HepG2 (cell line): Measurements from ENCODE around the gene SPOP. TPM values are rescaled to one million over a fixed set of nuclear protein-coding genes. Genes with fewer than 3 reads are reported as not detected.

Experiments used
- ATAC-seq: fragments of 200-7000 bp; cut with Tn5 transposase; 3 replicates; pipeline ENCODE4 v1.9.1; 2020; ENCODE audit warnings: mild to moderate bottlenecking, moderate library complexity
- BruUV-seq: library from RNA; stranded (reverse); fragments of 400-500 nt; replicated peaks from 2 replicates; lab custom pipeline; 2021; lab: Mats Ljungman, UMichigan
- CTCF ChIA-PET: fragments of 300-600 bp; formaldehyde crosslinking; extraction: SDS; loops from one replicate; lab custom pipeline; 2021; ENCODE audit warnings: low total read pairs, inconsistent platforms, low intra/inter-chr PET ratio; lab: Yijun Ruan, JAX
- POLR2A ChIA-PET: fragments of 350-600 bp; sonication (Branson Sonifier 250); formaldehyde crosslinking; loops from one replicate; lab custom pipeline; 2020; ENCODE audit warnings: antibody characterized with exemption, inconsistent platforms; lab: Yijun Ruan, JAX
- DNase-seq: peaks from one replicate; pipeline ENCODE4 v3.0.0-alpha.2; 2015; ENCODE audit warnings: low spot score
- FAIRE-seq: peaks from 3 replicates; lab custom pipeline; 2011; peaks lifted over from hg19 to GRCh38; lab: Jason Lieb, UNC
- H2AFZ ChIP-seq: one replicate; pipeline ENCODE4 v1.6.1; 2011; ENCODE audit warnings: low read length, inconsistent platforms
- H3K27ac ChIP-seq: fragments of 300-600 bp; 3 replicates; pipeline ENCODE4 v1.8.0; 2011; ENCODE audit warnings: mixed run types, mild to moderate bottlenecking, mixed read lengths, low read length, inconsistent platforms; ENCODE audit not compliant: insufficient read depth; ENCODE audit errors: extremely low read length
- H3K27me3 ChIP-seq, 2 experiments: fragments of 200-600 bp in 1 of 2; 2 replicates in 1 of 2; 3 replicates in 1 of 2; pipeline versions ENCODE4 v1.6.0 to v1.8.0; 2011; ENCODE audit warnings: low read length in 2 of 2, mild to moderate bottlenecking in 2 of 2, moderate library complexity in 2 of 2, inconsistent platforms in 1 of 2; ENCODE audit not compliant: insufficient read depth in 2 of 2, control insufficient read depth in 1 of 2
- H3K36me3 ChIP-seq, 2 experiments: fragments of 200-600 bp in 1 of 2; replicated peaks in 1 of 2; 2 replicates in 1 of 2; 3 replicates in 1 of 2; pipeline versions ENCODE4 v1.5.1 to v1.8.0; 2011; ENCODE audit warnings: low read length in 2 of 2, inconsistent platforms in 1 of 2; ENCODE audit not compliant: insufficient read depth in 2 of 2, control insufficient read depth in 1 of 2
- H3K4me1 ChIP-seq: 2 replicates; pipeline ENCODE4 v1.5.1; 2012; ENCODE audit warnings: low read length, inconsistent platforms; ENCODE audit not compliant: insufficient read depth
- H3K4me2 ChIP-seq: 2 replicates; pipeline ENCODE4 v1.6.0; 2011; ENCODE audit warnings: low read depth, low read length, inconsistent platforms
- H3K4me3 ChIP-seq, 3 experiments: fragments of 200-600 bp in 1 of 3; sonication (generic), shearing (Covaris generic) in 1 of 3; replicated peaks in 1 of 3; 2 replicates each; pipeline ENCODE4 v1.5.1; 2011 to 2016; ENCODE audit warnings: low read length in 3 of 3, inconsistent platforms in 2 of 3, low read depth in 2 of 3, mild to moderate bottlenecking in 2 of 3, control low read depth in 1 of 3, mixed read lengths in 1 of 3; ENCODE audit not compliant: insufficient read depth in 1 of 3
- H3K79me2 ChIP-seq: one replicate; pipeline ENCODE4 v1.6.1; 2011; ENCODE audit warnings: low read length, inconsistent platforms; ENCODE audit not compliant: insufficient read depth
- H3K9ac ChIP-seq: 2 replicates; pipeline ENCODE4 v1.6.0; 2011; ENCODE audit warnings: mild to moderate bottlenecking, low read depth, low read length, inconsistent platforms; ENCODE audit not compliant: insufficient read depth
- H3K9me3 ChIP-seq: 2 replicates; pipeline ENCODE4 v1.5.1; 2012; ENCODE audit warnings: mild to moderate bottlenecking, low read length
- H4K20me1 ChIP-seq: 2 replicates; pipeline ENCODE4 v1.6.0; 2011; ENCODE audit warnings: inconsistent platforms, mild to moderate bottlenecking, low read length, moderate library complexity; ENCODE audit not compliant: insufficient read depth
- CTCF ChIP-seq: sonication (generic); formaldehyde crosslinking; IDR thresholded peaks from 2 replicates; pipeline ENCODE4 v1.5.0; 2020; ENCODE audit warnings: mild to moderate bottlenecking, missing genetic modification reagents, moderate library complexity
- FOXK1 ChIP-seq: sonication (generic); formaldehyde crosslinking; IDR thresholded peaks from 2 replicates; pipeline ENCODE4 v1.4.0; 2020; ENCODE audit warnings: low read depth, missing genetic modification reagents, borderline replicate concordance
- MNT ChIP-seq: fragments of 450-650 bp; IDR thresholded peaks from 2 replicates; pipeline ENCODE4 v1.6.1; 2016
- MYC ChIP-seq: sonication (generic); formaldehyde crosslinking; IDR thresholded peaks from 2 replicates; pipeline ENCODE4 v1.9.0; 2021; ENCODE audit warnings: missing genetic modification reagents, borderline replicate concordance
- RAD51 ChIP-seq: fragments of 450-650 bp; IDR thresholded peaks from 2 replicates; pipeline ENCODE4 v1.6.1; 2016; ENCODE audit warnings: borderline replicate concordance
- SMAD3 ChIP-seq: sonication (generic); formaldehyde crosslinking; IDR thresholded peaks from 2 replicates; pipeline ENCODE4 v1.4.0; 2020; ENCODE audit warnings: missing genetic modification reagents
- USF2 ChIP-seq, 2 experiments: sonication (generic) in 1 of 2; formaldehyde crosslinking in 1 of 2; IDR thresholded peaks; 2 replicates each; pipeline versions ENCODE4 v1.5.1 to v1.6.1; 2011 to 2020; ENCODE audit warnings: borderline replicate concordance in 1 of 2, low read depth in 1 of 2, low read length in 1 of 2, mild to moderate bottlenecking in 1 of 2, missing genetic modification reagents in 1 of 2, moderate library complexity in 1 of 2
- ZFP90 ChIP-seq: sonication (generic); formaldehyde crosslinking; IDR thresholded peaks from 2 replicates; pipeline ENCODE4 v1.8.0; 2022; ENCODE audit warnings: missing genetic modification reagents, mild to moderate bottlenecking, inconsistent platforms, borderline replicate concordance
- ZNF18 ChIP-seq: sonication (generic); formaldehyde crosslinking; IDR thresholded peaks from 2 replicates; pipeline ENCODE4 v1.8.0; 2022; ENCODE audit warnings: mild to moderate bottlenecking, missing genetic modification reagents; ENCODE audit not compliant: insufficient replicate concordance
- ZNF768 ChIP-seq: sonication (generic); formaldehyde crosslinking; IDR thresholded peaks from 2 replicates; pipeline ENCODE4 v1.4.0; 2020; ENCODE audit warnings: missing genetic modification reagents
- WGBS: methylation state at CpG from one replicate; pipeline ENCODE4 v1.1.6; 2017; ENCODE audit warnings: low lambda C conversion rate; 5-methylcytosine and 5-hydroxymethylcytosine counted together
- in situ Hi-C: cut with HindIII; loops from 2 replicates; pipeline ENCODE4 v1.10.0; 2017; ENCODE audit warnings: low pct_unique_long_range_greater_than_20kb; ENCODE audit not compliant: extremely low pct_ligation_motif_present
- intact Hi-C: fragments of 100-400 bp; cut with micrococcal nuclease; formaldehyde crosslinking; loops from one replicate; pipeline ENCODE4 v1.10.0; 2022; ENCODE audit not compliant: unreplicated experiment
- polyA plus RNA-seq, 8 experiments: library from polyadenylated mRNA; depleted of rRNA in 3 of 8; stranded (reverse) in 7 of 8; unstranded in 1 of 8; fragments of >200 nt; fragmentation: Illumina TruSeq in 4 of 8; extraction: Trizol in 4 of 8; gene quantifications; 2 replicates each; pipeline versions ENCODE4 v1.2.1 to v1.2.3, GENCODE V29; 2011 to 2016; ENCODE audit warnings: low read depth in 4 of 8, missing spikeins in 1 of 8, mixed read lengths in 1 of 8; ENCODE audit not compliant: insufficient read depth in 1 of 8
- total RNA-seq, 5 experiments: library from RNA; depleted of rRNA; stranded (reverse); fragments of >200 nt; fragmentation: Illumina TruSeq; extraction: Trizol; gene quantifications; 2 replicates each; pipeline ENCODE4 v1.2.3, GENCODE V29; 2016; ENCODE audit warnings: low read depth in 1 of 5

SPOP gene
- total and polyA plus RNA-seq, 2 of the 13 experiments (the other 11 are each of a cell fraction or from before 2014, with no cell fraction given) = 52.8 to 60.8 TPM

GRCh38 chr17:49554694-49555494 is 123.0 kb downstream of the SPOP start:
- H3K4me2 ChIP-seq = peak overlapping the region; percentile 83
- intact Hi-C loops (loop anchor here (10.0 kb wide), 1 partner anchor 240 kb away; no protein-coding TSS in a partner anchor), in situ Hi-C loops (loop anchor here (5.0 kb wide), 2 partner anchors 58 to 143 kb away; partner anchors contain the start of genes NGFR and PHB1)
- H2AFZ ChIP-seq = peak overlapping the region; percentile 7
- H3K36me3 ChIP-seq = no peaks in the 10 kb centered on the region
- DNase-seq (no peak), FAIRE-seq (no peak), ATAC-seq (no peak)
- no peak overlapping the region for H3K9ac ChIP-seq
- H3K27me3 ChIP-seq = peaks cover 14 to 37% of the 10 kb centered on the region in 2 experiments
- WGBS = 13% methylated on average over 11 of the region's 14 CpGs
- H3K27ac ChIP-seq = no peak overlapping the region
- BruUV-seq = no TSS peak
- H3K4me3 ChIP-seq = no peak overlapping the region; a peak in 1 of 6 replicates
- CTCF ChIA-PET = interaction anchor here (1.2 to 3.8 kb wide), 3 partner anchors 120 to 149 kb away, joined by 3 to 75 read pairs (median 27); no protein-coding TSS in a partner anchor
- H4K20me1 ChIP-seq = no peaks in the 10 kb centered on the region
- H3K9me3 ChIP-seq = no peaks in the 10 kb centered on the region
- no peaks in the 10 kb centered on the region for H3K79me2 ChIP-seq
- POLR2A ChIA-PET = no interaction called here
- peaks cover 51% of the 10 kb centered on the region for H3K4me1 ChIP-seq
- TF ChIP-seq USF2 (IDR thresholded peaks at IDR 0.05; ENCODE audit: low read depth, low read length) (peak; percentile 49), USF2 (CRISPR knock-in tag; IDR thresholded peaks at IDR 0.05; ENCODE audit: borderline replicate concordance) (peak; percentile 64; the same call in 1 of the 2 replicates), ZNF18 (no peak), ZNF768 (CRISPR knock-in tag) (peak; percentile 66; the same call in 1 of the 2 replicates), SMAD3 (no peak), FOXK1 (CRISPR knock-in tag) (no peak), CTCF (CRISPR knock-in tag) (peak; percentile 7; the same call in 1 of the 2 replicates), RAD51 (peak; percentile 8; the same call in 1 of the 2 replicates), MNT (peak; percentile 13), ZFP90 (CRISPR knock-in tag) (0 out of 2 replicates have a peak, but pooled peaks have one; percentile 50), MYC (CRISPR knock-in tag) (peak; percentile 15; the same call in 1 of the 2 replicates)
